IMR-90 (cell line): ENCODE measurements around the gene BRINP3. TPM values are rescaled to one million over a fixed set of nuclear protein-coding genes. Genes with fewer than 3 reads are reported as not detected.

Source experiments
- ATAC-seq: fragments of 200-7000 bp; cut with Tn5 transposase; 2 replicates; pipeline ENCODE4 v1.9.1; 2020; ENCODE audit warnings: low read depth, mild to moderate bottlenecking, moderate library complexity
- BruUV-seq: library from RNA; stranded (reverse); fragments of 400-500 nt; replicated peaks from 2 replicates; lab custom pipeline; 2021; lab: Mats Ljungman, UMichigan
- CTCF ChIA-PET: fragments of 300-600 bp; formaldehyde crosslinking; extraction: SDS; loops from one replicate; lab custom pipeline; 2021; ENCODE audit warnings: antibody characterized with exemption; lab: Yijun Ruan, JAX
- POLR2A ChIA-PET: fragments of 300-600 bp; sonication (Branson Sonifier 250); formaldehyde crosslinking; loops from one replicate; lab custom pipeline; 2022; ENCODE audit warnings: antibody characterized with exemption; ENCODE audit not compliant: unreplicated experiment; lab: Charles Lee
- DNase-seq: peaks from one replicate; pipeline ENCODE4 v3.0.0; 2013
- H2AFZ ChIP-seq: replicated peaks from 2 replicates; pipeline ENCODE3; 2013; ENCODE audit warnings: low read length, mild to moderate bottlenecking; ENCODE audit not compliant: poor library complexity
- H2AK5ac ChIP-seq: 2 replicates; pipeline ENCODE4 v1.6.1; 2013; ENCODE audit warnings: low read depth, low read length, inconsistent platforms
- H2AK9ac ChIP-seq: replicated peaks from 2 replicates; pipeline ENCODE3; 2013; ENCODE audit warnings: mild to moderate bottlenecking, low read depth, low read length, moderate library complexity; ENCODE audit not compliant: poor library complexity
- H2BK120ac ChIP-seq: 2 replicates; pipeline ENCODE4 v1.6.1; 2013; ENCODE audit warnings: low read depth, low read length, inconsistent platforms
- H2BK15ac ChIP-seq: 3 replicates; pipeline ENCODE4 v1.6.1; 2013; ENCODE audit warnings: low read depth, low read length, inconsistent platforms
- H2BK20ac ChIP-seq: 2 replicates; pipeline ENCODE4 v1.6.1; 2013; ENCODE audit warnings: low read depth, mild to moderate bottlenecking, inconsistent platforms, low read length, moderate library complexity
- H2BK5ac ChIP-seq: 2 replicates; pipeline ENCODE4 v1.6.1; 2013; ENCODE audit warnings: mild to moderate bottlenecking, low read depth, low read length, inconsistent platforms; ENCODE audit not compliant: poor library complexity, severe bottlenecking
- H3K14ac ChIP-seq: replicated peaks from 2 replicates; pipeline ENCODE4 v1.6.1; 2013; ENCODE audit warnings: low read depth, low read length, inconsistent platforms
- H3K18ac ChIP-seq: 2 replicates; pipeline ENCODE4 v1.6.1; 2013; ENCODE audit warnings: low read depth, low read length, control low read depth
- H3K23ac ChIP-seq: 2 replicates; pipeline ENCODE4 v1.6.1; 2013; ENCODE audit warnings: low read depth, low read length, inconsistent platforms
- H3K27ac ChIP-seq: 2 replicates; pipeline ENCODE4 v1.5.1; 2013; ENCODE audit warnings: mild to moderate bottlenecking, control low read depth, low read length; ENCODE audit not compliant: insufficient read depth
- H3K27me3 ChIP-seq: 2 replicates; pipeline ENCODE4 v1.6.1; 2013; ENCODE audit warnings: low read length; ENCODE audit not compliant: control insufficient read depth, insufficient read depth
- H3K36me3 ChIP-seq: 2 replicates; pipeline ENCODE4 v1.6.1; 2013; ENCODE audit warnings: low read length, mixed read lengths; ENCODE audit not compliant: control insufficient read depth, insufficient read depth
- H3K4ac ChIP-seq: 2 replicates; pipeline ENCODE4 v1.6.1; 2013; ENCODE audit warnings: low read depth, low read length, inconsistent platforms
- H3K4me1 ChIP-seq: 2 replicates; pipeline ENCODE4 v1.6.1; 2013; ENCODE audit warnings: low read length, mixed read lengths; ENCODE audit not compliant: control insufficient read depth, insufficient read depth
- H3K4me2 ChIP-seq: 2 replicates; pipeline ENCODE4 v1.6.1; 2013; ENCODE audit warnings: low read depth, mild to moderate bottlenecking, control low read depth, low read length, moderate library complexity
- H3K4me3 ChIP-seq: 2 replicates; pipeline ENCODE4 v1.5.1; 2013; ENCODE audit warnings: low read depth, mild to moderate bottlenecking, control low read depth, low read length, moderate library complexity; ENCODE audit not compliant: insufficient read depth
- H3K56ac ChIP-seq: 2 replicates; pipeline ENCODE4 v1.6.1; 2013; ENCODE audit warnings: low read length, inconsistent platforms; ENCODE audit not compliant: insufficient read depth; ENCODE audit errors: extremely low read depth
- H3K79me1 ChIP-seq, 2 experiments: 2 replicates each; pipeline ENCODE4 v1.6.1; 2013; ENCODE audit warnings: low read length in 2 of 2, inconsistent platforms in 1 of 2, low read depth in 1 of 2
- H3K9ac ChIP-seq: 2 replicates; pipeline ENCODE4 v1.6.1; 2013; ENCODE audit warnings: low read depth, low read length, control low read depth
- H3K9me1 ChIP-seq: 2 replicates; pipeline ENCODE4 v1.6.1; 2013; ENCODE audit warnings: low read length, inconsistent platforms; ENCODE audit not compliant: insufficient read depth
- H3K9me3 ChIP-seq: 2 replicates; pipeline ENCODE4 v1.6.1; 2013; ENCODE audit warnings: low read length; ENCODE audit not compliant: control insufficient read depth, insufficient read depth
- H4K20me1 ChIP-seq: 2 replicates; pipeline ENCODE4 v1.6.1; 2013; ENCODE audit warnings: low read length, inconsistent platforms; ENCODE audit not compliant: insufficient read depth
- H4K5ac ChIP-seq: 2 replicates; pipeline ENCODE4 v1.6.1; 2013; ENCODE audit warnings: mild to moderate bottlenecking, low read depth, low read length, control low read depth
- H4K8ac ChIP-seq, 2 experiments: 2 replicates each; pipeline ENCODE4 v1.6.1; 2013; ENCODE audit warnings: low read depth in 2 of 2, low read length in 2 of 2, control low read depth in 1 of 2, inconsistent platforms in 1 of 2
- H4K91ac ChIP-seq: 2 replicates; pipeline ENCODE4 v1.6.1; 2013; ENCODE audit warnings: low read depth, low read length, inconsistent platforms; ENCODE audit not compliant: insufficient read depth
- CEBPB ChIP-seq: IDR thresholded peaks from 2 replicates; pipeline ENCODE4 v1.6.1; 2012; ENCODE audit warnings: low read depth, low read length, improper control_type of control experiment
- MXI1 ChIP-seq: IDR thresholded peaks from 2 replicates; pipeline ENCODE4 v1.6.1; 2012; ENCODE audit warnings: low read depth, mild to moderate bottlenecking, low read length, moderate library complexity, borderline replicate concordance
- NFE2L2 ChIP-seq: fragments of 150-350 bp; IDR thresholded peaks from 2 replicates; pipeline ENCODE4 v1.6.1; 2016; ENCODE audit warnings: low read depth, mild to moderate bottlenecking, low read length
- RAD21 ChIP-seq: IDR thresholded peaks from 2 replicates; pipeline ENCODE4 v1.6.1; 2012; ENCODE audit warnings: low read length, improper control_type of control experiment
- SMC3 ChIP-seq: fragments of 150-350 bp; IDR thresholded peaks from 2 replicates; pipeline ENCODE4 v1.6.1; 2016; ENCODE audit warnings: low read depth, mild to moderate bottlenecking, antibody characterized with exemption, low read length, moderate library complexity
- dilution Hi-C: fragments of 300-500 bp; cut with HindIII; formaldehyde crosslinking; loops from one replicate; pipeline ENCODE4 v1.14.3; 2018; ENCODE audit warnings: low sequenced_read_pairs; ENCODE audit not compliant: unreplicated experiment
- in situ Hi-C: fragments of 300-500 bp; cut with MboI; formaldehyde crosslinking; loops from 3 replicates; pipeline ENCODE4 v1.14.3; 2019; ENCODE audit warnings: low sequenced_read_pairs, inconsistent platforms, mixed read lengths
- intact Hi-C: fragments of 100-400 bp; cut with micrococcal nuclease; formaldehyde crosslinking; loops from 2 replicates; pipeline ENCODE4 v1.10.0; 2022
- polyA plus RNA-seq, 3 experiments: library from polyadenylated mRNA; depleted of rRNA; stranded (reverse); fragments of >200 nt; gene quantifications; 2 replicates each; pipeline ENCODE4 v1.2.3, GENCODE V29; 2012; ENCODE audit warnings: low replicate concordance in 1 of 3
- total RNA-seq: library from RNA; depleted of rRNA; stranded (reverse); fragments of >200 nt; gene quantifications from 2 replicates; pipeline ENCODE4 v1.2.3, GENCODE V29; 2012

BRINP3 gene
- total and polyA plus RNA-seq, 2 of the 4 experiments (the other 2 are of a cell fraction) = 0.15 to 0.36 TPM

DNA sequence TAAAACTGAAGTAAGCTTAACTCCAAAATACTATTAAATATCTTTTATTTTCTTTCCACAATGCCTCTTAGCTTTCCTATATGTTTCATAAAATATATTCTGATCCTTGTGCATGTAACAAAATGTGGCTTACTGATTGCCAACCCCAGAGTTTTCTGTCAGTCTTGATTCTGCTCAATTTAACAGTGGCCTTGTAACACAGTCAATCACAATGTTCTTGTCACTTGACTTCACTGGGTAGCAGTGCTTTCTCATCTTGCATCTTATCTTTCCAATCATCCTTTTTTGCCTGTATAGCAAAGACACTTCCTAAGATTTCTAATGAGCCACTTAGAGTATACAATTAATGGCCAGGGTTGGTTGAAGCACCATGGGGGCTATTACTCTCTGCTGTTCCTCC, 19.9 kb upstream of the BRINP3 start:
- Histone ChIP-seq H2BK120ac (no peak overlapping the region), H3K27me3 (no peaks in the 10 kb centered on the region), H3K4ac (no peak overlapping the region), H3K9me1 (no peaks in the 10 kb centered on the region), H4K5ac (no peak overlapping the region), H3K9ac (no peak overlapping the region), H2AK5ac (no peak overlapping the region), H3K36me3 (no peaks in the 10 kb centered on the region), H3K27ac (no peak overlapping the region), H2AK9ac (no peak overlapping the region), H3K9me3 (no peaks in the 10 kb centered on the region), H2BK5ac (no peak overlapping the region), H4K91ac (no peak overlapping the region), H4K8ac (no peak overlapping the region), H3K14ac (no peak overlapping the region), H3K4me3 (no peak overlapping the region), H3K4me2 (no peak overlapping the region), H2BK20ac (no peak overlapping the region), H3K18ac (no peak overlapping the region), H3K79me1 (no peaks in the 10 kb centered on the region), H3K23ac (no peak overlapping the region), H3K4me1 (no peaks in the 10 kb centered on the region), H3K56ac (no peak overlapping the region), H4K20me1 (no peaks in the 10 kb centered on the region), H2AFZ (no peak overlapping the region), H2BK15ac (no peak overlapping the region)
- BruUV-seq = no TSS peak
- in situ Hi-C loops = no loop called here
- ATAC-seq (no peak), DNase-seq (no peak)
- intact Hi-C loops = no loop called here
- ChIA-PET CTCF (no interaction called here), POLR2A (no interaction called here)
- dilution Hi-C loops = no loop called here
- TF ChIP-seq NFE2L2 = no peak
- TF ChIP-seq SMC3 = no peak
- TF ChIP-seq CEBPB = no peak
- TF ChIP-seq RAD21 = no peak
- no peak for TF ChIP-seq MXI1
